Cardiac muscle cell (in vitro differentiated cells and primary cell): Measurements from ENCODE around the gene BHLHE40. TPM values are rescaled to one million over a fixed set of nuclear protein-coding genes. Genes with fewer than 3 reads are reported as not detected.

Experiments used
- DNase-seq, 2 donors: peaks; one replicate each; pipeline versions ENCODE4 v3.0.0 to v3.0.0-alpha.2; 2010 to 2017; ENCODE audit warnings: low read depth in 1 of 2, low spot score in 1 of 2
- H3K27ac ChIP-seq: fragments of 200-600 bp; sonication (generic); 2 replicates; pipeline ENCODE4 v1.5.1; 2016
- H3K27me3 ChIP-seq: fragments of 200-600 bp; sonication (generic); 2 replicates; pipeline ENCODE4 v1.6.0; 2016; ENCODE audit warnings: control low read depth
- H3K36me3 ChIP-seq: fragments of 200-600 bp; sonication (generic); 2 replicates; pipeline ENCODE4 v1.5.1; 2016; ENCODE audit warnings: control low read depth
- H3K4me1 ChIP-seq: fragments of 200-600 bp; sonication (generic); 2 replicates; pipeline ENCODE4 v1.8.1; 2017; ENCODE audit warnings: low read depth, mild to moderate bottlenecking, mixed run types
- H3K4me3 ChIP-seq: fragments of 200-600 bp; sonication (generic); 2 replicates; pipeline ENCODE4 v1.5.1; 2016; ENCODE audit warnings: mild to moderate bottlenecking
- H3K9me3 ChIP-seq: fragments of 200-600 bp; sonication (generic); 2 replicates; pipeline ENCODE4 v1.5.1; 2017; ENCODE audit warnings: low read depth, mild to moderate bottlenecking, control low read depth
- polyA plus RNA-seq: library from polyadenylated mRNA; unstranded; fragments of >200 nt; fragmentation: Nextera tagmentation; extraction: Ambion mirVana; gene quantifications from 2 replicates; pipeline ENCODE4 v1.2.1, GENCODE V29; 2016
- total RNA-seq: library from RNA; depleted of rRNA; stranded (reverse); fragments of >200 nt; gene quantifications from 2 replicates; pipeline ENCODE4 v1.2.3, GENCODE V29; 2016
- TF ChIP-seq, protein P1 (sequence below): IDR thresholded peaks from 2 replicates; pipeline ENCODE4 v1.5.1; 2012; ENCODE audit warnings: low read depth, mild to moderate bottlenecking, low read length

Gene BHLHE40
- total and polyA plus RNA-seq, 2 experiments from 2014 or later: 11.7 to 15.3 TPM

DNA sequence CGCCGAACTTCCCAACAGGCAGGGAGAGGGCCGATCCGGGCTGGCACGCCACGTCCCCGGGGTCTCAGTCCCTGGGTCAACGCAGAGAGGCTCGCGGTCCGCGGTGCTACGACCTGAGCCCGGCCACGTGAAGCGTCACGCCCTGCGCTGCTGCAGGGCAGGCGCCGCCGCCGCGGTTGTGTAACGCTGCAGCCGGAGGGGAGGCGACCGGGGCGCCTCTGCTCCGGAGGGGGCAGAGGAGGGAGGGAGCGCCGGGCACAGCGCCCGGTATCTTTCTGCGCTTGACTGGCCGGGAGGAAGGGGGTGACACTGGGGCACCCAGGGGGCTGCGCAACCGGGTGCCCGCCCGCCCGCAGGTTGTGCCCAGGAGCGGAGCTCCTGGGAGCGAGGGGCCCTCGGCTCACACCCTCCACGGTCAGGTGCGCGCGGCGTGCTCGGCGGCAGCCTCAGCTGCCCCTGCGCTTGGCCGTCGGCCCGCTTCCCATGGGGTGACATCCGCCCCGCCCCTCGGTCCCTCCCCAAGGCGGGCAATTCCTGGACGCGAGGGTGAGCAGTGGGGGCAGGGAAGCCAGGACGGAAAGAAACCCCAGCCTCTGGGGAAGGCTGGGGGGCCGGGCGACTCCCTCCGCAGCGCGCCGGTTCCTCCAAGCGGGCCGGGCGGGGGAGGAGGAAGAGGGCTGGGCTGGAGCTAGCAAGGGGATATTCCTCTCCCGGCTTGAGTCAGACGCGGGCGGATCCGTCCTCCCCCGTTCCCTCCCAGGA is 852 bp upstream of the BHLHE40 start:
- Histone ChIP-seq H3K9me3 (no peaks in the 10 kb centered on the region), H3K27me3 (no peaks in the 10 kb centered on the region), H3K4me1 (peaks cover 28% of the 10 kb centered on the region), H3K27ac (peak overlapping the region; percentile 97), H3K4me3 (peak overlapping the region; percentile 67), H3K36me3 (peaks cover 2% of the 10 kb centered on the region)
- DNase-seq: peak; percentile 95 to 100
- TF ChIP-seq, protein P1, sequence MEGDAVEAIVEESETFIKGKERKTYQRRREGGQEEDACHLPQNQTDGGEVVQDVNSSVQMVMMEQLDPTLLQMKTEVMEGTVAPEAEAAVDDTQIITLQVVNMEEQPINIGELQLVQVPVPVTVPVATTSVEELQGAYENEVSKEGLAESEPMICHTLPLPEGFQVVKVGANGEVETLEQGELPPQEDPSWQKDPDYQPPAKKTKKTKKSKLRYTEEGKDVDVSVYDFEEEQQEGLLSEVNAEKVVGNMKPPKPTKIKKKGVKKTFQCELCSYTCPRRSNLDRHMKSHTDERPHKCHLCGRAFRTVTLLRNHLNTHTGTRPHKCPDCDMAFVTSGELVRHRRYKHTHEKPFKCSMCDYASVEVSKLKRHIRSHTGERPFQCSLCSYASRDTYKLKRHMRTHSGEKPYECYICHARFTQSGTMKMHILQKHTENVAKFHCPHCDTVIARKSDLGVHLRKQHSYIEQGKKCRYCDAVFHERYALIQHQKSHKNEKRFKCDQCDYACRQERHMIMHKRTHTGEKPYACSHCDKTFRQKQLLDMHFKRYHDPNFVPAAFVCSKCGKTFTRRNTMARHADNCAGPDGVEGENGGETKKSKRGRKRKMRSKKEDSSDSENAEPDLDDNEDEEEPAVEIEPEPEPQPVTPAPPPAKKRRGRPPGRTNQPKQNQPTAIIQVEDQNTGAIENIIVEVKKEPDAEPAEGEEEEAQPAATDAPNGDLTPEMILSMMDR: no peak

DNA sequence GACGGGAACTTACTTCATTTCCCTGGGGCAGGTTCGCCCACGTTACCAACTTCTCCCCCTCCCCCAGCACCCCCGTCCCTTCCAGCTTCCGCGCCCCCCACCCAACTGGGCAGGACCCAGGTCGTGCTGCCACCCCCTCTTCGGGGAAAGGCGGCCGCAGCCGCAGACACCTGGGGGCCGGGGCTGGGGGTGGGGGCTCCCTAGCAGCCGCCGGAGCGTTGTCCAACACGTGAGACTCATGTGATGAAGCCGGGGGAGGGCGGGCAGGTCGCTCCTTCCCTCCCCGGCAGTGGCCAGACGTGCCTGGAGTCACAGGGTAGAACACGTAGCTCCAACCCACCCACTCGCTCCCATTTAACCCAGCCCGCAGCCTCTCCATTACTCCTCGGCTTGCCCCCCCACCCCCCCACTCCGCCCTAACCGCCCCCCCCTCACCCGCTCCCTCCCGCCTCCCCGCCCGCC is 240 bp upstream of the BHLHE40 start:
- no peaks in the 10 kb centered on the region for H3K27me3 ChIP-seq
- peaks cover 28% of the 10 kb centered on the region for H3K4me1 ChIP-seq
- DNase-seq: peak; percentile 92 to 99

DNA sequence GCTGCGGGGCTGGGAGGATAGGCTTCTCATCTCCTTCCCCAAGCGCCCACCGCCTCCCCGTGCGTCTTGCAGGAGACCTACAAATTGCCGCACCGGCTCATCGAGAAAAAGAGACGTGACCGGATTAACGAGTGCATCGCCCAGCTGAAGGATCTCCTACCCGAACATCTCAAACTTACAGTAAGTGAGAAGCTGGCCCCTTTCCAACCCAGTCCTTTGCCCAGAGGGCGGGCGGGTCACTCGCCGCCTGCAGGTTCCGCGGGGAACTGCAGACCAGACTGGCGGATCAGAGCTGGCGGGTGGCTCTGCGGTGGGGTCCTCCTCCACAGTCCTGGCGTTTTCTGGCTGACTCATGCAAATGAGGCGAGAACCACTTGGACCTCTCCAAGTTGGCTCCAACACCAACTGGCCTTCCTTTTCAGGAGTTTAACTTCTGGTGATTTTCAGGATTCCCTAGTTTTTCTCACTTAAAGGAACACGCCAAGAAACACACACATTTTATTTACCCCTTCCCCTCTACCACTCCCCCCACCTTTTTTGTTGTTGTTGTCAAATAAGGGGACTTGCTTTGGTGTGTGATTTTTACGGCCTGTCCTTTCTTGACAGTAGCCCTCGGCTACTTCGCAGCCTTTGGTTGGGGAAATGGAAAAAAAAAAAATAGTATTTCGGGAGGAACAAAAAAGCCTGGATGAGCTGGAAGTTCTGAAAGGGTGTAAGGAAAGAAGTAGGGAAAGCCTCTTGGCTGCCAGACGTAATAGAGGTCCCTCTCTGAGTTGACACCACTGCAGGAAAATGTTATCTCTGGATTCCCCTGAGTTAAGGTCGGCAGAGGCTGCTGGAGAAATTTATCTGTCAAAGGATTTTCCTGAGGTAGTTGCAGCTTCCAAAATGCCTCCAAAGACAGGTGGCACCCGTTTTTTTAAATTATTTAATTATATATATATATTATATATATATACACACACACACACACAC is 1.3 kb downstream of the BHLHE40 start:
- Histone ChIP-seq H3K27me3 (no peaks in the 10 kb centered on the region), H3K27ac (peak overlapping the region; percentile 97)
- DNase-seq: peak; percentile 87 to 97

More for the DNA sequence above, 240 bp upstream of the BHLHE40 start:
- H3K4me3 ChIP-seq: peak overlapping the region; percentile 67
- H3K27ac ChIP-seq: peak overlapping the region; percentile 97
- TF ChIP-seq, protein P1: no peak
- H3K9me3 ChIP-seq: no peaks in the 10 kb centered on the region
- H3K36me3 ChIP-seq: peaks cover 2% of the 10 kb centered on the region

DNA sequence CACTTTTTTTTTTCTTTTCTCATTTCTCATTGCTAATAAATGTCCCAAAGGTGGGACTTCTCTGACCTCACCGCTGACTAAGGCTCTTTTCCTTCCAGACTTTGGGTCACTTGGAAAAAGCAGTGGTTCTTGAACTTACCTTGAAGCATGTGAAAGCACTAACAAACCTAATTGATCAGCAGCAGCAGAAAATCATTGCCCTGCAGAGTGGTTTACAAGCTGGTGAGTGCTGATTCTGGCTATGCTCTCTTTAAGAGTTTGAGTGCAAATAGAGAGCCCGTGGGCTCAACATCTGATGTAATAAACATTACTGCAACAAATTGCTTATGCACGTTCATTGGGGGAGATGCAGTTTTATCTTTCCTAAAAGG is 2.0 kb downstream of the BHLHE40 start:
- peak overlapping the region; percentile 67 for H3K4me3 ChIP-seq
- peak in 1 of 2 donors; percentile 43 for DNase-seq
- H3K4me1 ChIP-seq: peaks cover 40% of the 10 kb centered on the region
- H3K9me3 ChIP-seq: no peaks in the 10 kb centered on the region
- peaks cover 2% of the 10 kb centered on the region for H3K36me3 ChIP-seq
- no peak overlapping the region for H3K27ac ChIP-seq
- TF ChIP-seq, protein P1: no peak
- H3K27me3 ChIP-seq: no peaks in the 10 kb centered on the region

More for the DNA sequence above, 1.3 kb downstream of the BHLHE40 start:
- Histone ChIP-seq H3K36me3 (peaks cover 2% of the 10 kb centered on the region), H3K4me1 (peaks cover 37% of the 10 kb centered on the region), H3K4me3 (peak overlapping the region; percentile 67), H3K9me3 (no peaks in the 10 kb centered on the region)
- TF ChIP-seq, protein P1: peak; percentile 98

DNA sequence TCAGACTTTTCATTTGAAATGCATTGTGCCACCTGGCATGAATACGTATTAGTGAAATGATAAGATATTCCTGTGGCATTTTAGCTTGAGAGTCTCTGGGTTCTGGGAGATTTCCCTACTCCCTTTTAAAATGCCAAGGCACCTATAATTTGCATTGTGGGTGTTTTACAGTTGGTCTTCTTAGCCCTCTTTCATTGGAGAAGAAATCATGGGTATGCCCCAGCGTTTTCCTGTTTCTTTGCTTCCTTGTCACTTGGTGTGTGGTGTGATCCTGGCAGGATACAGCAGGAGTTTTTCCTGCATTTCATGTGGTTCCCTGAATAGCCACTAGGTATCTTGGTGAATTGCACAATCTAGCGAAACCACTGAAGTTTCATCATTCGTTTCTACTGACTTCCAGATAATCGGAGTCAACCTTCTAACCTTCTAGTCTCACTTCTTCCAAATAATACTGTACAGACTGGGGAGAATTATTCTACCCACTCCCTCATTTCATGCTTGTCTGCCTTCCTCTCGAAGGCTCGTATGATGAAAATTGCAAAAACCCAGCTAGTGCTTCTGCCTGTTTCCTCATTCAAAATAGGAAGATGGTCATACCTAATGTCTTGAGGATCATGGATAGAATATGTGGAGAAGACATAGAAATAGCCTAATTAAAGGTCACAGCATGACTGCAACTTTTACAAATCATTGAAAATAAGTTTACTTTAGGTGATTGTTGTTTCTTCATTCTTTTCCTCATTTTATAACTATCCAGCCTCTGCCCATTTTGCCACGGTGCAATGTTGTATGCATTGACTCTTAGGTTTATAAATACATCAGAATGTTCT is 2.6 kb downstream of the BHLHE40 start:
- peak in 1 of 2 donors; percentile 81 for DNase-seq
- TF ChIP-seq, protein P1: peak; percentile 46
- peaks cover 2% of the 10 kb centered on the region for H3K36me3 ChIP-seq
- no peak overlapping the region for H3K27ac ChIP-seq
- peaks cover 39% of the 10 kb centered on the region for H3K4me1 ChIP-seq
- no peaks in the 10 kb centered on the region for H3K9me3 ChIP-seq
- peak overlapping the region; percentile 67 for H3K4me3 ChIP-seq
- no peaks in the 10 kb centered on the region for H3K27me3 ChIP-seq
